GM12801 (cell line): Measurements from ENCODE around the gene BLTP1.

Experiments used
- TF ChIP-seq, protein P1 (sequence below): IDR thresholded peaks from one replicate; pipeline ENCODE4 v1.5.1; 2011; ENCODE audit warnings: control low read depth; ENCODE audit not compliant: insufficient read length; ENCODE audit errors: extremely low read depth

The BLTP1 gene

DNA sequence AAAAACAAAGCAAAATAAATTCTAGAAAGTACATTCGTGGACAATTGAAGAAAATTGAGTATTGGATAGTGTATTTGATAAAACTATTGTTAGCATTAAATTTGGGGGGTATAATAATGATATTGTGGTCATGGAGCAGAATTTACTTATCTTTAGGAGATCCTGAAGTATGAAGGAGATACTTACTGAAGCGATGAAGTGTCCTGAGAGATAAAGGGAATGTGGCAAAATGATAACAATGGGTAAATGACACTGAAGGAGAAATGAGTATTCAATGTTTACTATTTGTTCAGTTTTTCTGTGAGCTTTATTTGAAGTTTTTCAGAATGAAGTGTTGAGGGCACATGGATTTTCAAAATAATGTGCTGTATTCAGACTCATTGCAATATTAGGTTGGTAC, 30.0 kb upstream of the BLTP1 start:
- TF ChIP-seq, protein P1, sequence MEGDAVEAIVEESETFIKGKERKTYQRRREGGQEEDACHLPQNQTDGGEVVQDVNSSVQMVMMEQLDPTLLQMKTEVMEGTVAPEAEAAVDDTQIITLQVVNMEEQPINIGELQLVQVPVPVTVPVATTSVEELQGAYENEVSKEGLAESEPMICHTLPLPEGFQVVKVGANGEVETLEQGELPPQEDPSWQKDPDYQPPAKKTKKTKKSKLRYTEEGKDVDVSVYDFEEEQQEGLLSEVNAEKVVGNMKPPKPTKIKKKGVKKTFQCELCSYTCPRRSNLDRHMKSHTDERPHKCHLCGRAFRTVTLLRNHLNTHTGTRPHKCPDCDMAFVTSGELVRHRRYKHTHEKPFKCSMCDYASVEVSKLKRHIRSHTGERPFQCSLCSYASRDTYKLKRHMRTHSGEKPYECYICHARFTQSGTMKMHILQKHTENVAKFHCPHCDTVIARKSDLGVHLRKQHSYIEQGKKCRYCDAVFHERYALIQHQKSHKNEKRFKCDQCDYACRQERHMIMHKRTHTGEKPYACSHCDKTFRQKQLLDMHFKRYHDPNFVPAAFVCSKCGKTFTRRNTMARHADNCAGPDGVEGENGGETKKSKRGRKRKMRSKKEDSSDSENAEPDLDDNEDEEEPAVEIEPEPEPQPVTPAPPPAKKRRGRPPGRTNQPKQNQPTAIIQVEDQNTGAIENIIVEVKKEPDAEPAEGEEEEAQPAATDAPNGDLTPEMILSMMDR: no peak

DNA sequence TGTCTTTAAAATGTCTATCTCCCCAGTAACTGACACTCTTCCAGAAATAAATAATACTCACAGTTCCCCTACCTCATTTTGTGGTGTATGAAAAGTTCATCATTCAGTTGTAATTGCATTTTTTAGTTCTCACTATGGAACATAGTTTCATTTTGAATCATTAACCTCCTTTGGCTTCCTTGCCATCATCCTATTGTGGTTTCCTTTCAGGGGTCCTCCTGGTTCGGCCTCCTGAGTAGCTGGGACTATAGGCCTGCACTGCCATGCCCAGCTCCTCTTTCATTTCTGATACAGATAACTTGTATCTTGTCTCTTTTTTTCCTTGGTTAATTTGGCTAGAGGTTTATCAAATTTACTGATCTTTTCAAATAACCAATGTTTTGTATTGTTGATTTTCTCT, 23.1 kb upstream of the BLTP1 start:
- TF ChIP-seq, protein P1: no peak

DNA sequence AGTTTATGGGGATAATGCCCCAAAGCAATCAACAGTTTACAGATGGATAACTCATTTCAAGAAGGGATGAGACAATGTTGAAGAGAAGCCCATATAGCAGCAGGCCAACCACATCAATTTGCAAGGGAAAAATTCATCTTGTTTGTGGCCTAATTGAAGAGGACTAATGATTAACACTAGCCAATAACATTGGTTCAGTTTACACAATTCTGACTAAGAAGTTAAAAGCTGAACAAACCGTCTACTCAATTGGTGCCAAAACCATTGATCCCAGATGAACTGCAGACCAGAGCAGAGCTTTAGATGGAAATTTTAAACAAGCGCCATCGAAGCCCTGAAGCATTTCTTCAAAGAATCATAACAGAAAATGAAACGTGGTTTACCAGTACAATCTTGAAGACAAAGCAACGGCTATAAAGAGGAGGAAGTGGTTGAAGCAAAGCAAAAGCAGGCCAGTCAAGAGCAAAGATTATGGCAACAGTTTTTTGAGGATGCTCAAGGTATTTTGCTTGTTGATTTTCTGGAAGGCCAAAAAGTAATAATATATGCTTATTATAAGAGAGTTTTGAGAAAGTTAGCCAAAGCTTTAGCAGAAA, 20.5 kb upstream of the BLTP1 start:
- TF ChIP-seq, protein P1: no peak

DNA sequence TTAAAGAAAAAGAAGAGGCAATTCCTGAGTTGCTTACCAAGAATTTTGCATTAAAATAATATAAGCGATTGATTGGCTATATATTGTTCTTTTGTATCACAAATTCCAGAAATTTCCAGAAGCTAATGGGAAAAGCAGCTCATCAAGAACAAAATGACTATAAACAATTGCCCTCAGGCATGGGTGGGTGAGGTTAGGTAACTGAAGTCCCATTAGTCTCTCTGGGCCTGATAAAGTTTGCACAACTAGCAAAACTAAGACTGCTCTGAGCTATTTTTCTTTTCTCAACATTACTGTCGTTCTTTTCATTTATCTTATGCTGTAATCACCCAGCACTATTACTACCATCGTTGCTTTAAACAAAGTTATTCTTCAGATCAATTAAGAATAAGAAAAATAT, 19.2 kb upstream of the BLTP1 start:
- TF ChIP-seq, protein P1: no peak

DNA sequence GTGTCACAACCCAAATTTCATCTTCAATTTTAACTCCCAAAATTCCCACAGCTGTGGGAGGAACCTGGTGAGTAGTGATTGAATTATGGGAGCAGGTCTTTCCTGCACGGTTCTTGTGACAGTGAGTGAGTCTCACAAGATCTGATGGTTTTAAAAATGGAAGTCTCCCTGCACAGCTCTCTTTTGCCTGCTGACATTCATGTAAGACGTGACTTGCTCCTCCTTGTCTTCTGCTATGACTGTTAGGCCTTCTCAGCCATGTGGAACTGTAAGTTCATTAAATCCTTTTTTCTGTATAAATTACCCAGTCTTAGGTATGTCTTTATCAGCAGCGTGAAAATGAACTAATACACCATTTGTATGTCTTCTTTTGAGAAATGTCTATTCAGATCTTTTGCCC, 13.0 kb upstream of the BLTP1 start:
- TF ChIP-seq, protein P1: no peak

DNA sequence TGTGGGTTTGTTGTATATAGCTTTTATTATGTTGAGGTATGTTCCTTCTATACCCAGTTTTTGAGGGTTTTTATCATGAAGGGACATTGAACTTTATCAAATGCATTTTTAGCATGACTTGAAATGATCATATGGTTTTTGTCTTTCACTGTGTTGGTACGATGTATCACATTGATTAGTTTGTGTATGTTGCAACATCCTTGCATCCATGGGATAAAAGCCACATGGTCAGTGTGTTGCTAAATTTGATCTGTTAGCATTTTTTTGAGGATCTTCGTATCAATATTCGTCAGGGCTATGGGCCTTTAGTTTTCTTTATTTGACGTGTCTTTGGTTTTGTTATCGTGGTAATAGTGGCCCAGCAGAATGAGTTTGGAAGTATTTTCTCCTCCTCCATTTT, 11.3 kb upstream of the BLTP1 start:
- TF ChIP-seq, protein P1: no peak

DNA sequence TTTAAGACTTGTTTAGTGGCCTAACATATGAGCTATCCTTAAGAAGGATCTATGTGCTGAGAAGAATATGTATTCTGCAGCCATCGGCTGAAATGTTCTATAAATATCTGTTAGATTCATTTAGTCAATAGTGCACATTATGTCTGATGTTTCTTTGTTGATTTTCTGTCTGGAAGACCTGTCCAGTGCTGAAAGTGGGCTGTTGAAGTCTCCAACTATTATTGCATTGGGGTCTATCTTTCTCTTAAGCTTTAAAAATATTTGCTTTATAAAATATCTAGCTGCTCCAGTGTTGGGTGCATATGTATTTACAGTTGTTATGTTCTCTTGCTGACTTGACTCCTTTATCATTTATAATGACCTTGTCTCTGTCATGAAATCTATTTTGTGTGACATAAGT, 9.4 kb upstream of the BLTP1 start:
- TF ChIP-seq, protein P1: no peak
